Stimulated activated naive CD8-positive, alpha-beta T cell treated with anti-CD3 and anti-CD28 coated beads, Interleukin-15, Interleukin-2, amounts not matched to agents 100 ng/mL and 50 ng/mL, for 24 hours (primary cell): ENCODE data around the gene OR2G6.
"Not testable (repeated sequence)": the region's sequence is repeated elsewhere in the genome, so short reads cannot be mapped to it uniquely, and the experiment has no call there.

Experiments
- H3K27ac Mint-ChIP-seq: one replicate; pipeline ENCODE4 v1.8.0; 2021; ENCODE audit warnings: mild to moderate bottlenecking, mixed read lengths
- H3K27me3 Mint-ChIP-seq: one replicate; pipeline ENCODE4 v1.8.0; 2021; ENCODE audit warnings: mixed read lengths
- H3K36me3 Mint-ChIP-seq: one replicate; pipeline ENCODE4 v1.8.0; 2021; ENCODE audit warnings: low read depth, mixed read lengths
- H3K4me1 Mint-ChIP-seq: one replicate; pipeline ENCODE4 v1.8.0; 2021; ENCODE audit warnings: low read depth, mixed read lengths
- H3K4me3 Mint-ChIP-seq: one replicate; pipeline ENCODE4 v1.8.0; 2021; ENCODE audit warnings: mild to moderate bottlenecking, mixed read lengths
- H3K9me3 Mint-ChIP-seq: one replicate; pipeline ENCODE4 v1.8.0; 2021; ENCODE audit warnings: mixed read lengths

The OR2G6 gene

DNA sequence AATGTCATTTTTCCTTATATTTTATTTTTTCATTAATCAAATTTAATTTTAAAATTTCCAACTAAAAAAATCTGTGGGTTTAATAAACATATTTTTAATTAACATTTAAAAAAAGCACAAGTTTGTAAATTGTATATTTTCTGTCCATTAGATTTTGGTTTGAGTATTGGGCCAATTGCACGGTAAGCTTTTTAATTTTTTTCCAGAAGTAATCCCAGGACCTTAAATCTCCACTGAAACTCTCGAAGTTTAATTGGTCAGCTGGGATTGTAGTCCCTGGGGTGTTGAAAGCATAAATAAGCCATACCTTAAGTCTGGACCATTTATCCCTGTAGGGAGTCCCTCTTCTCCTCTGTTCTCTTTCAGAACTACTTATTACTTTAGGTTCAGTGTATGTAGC lies at the start of gene OR2G6:
Gene OR2G6 (plus strand): TSS at position 301 of the 400 bp plus-strand sequence. CDS start 13,574 bp downstream, outside the sequence.
- H3K36me3 Mint-ChIP-seq, H3K4me3 Mint-ChIP-seq, H3K4me1 Mint-ChIP-seq, H3K27me3 Mint-ChIP-seq, H3K27ac Mint-ChIP-seq, H3K9me3 Mint-ChIP-seq: not testable (repeated sequence)

DNA sequence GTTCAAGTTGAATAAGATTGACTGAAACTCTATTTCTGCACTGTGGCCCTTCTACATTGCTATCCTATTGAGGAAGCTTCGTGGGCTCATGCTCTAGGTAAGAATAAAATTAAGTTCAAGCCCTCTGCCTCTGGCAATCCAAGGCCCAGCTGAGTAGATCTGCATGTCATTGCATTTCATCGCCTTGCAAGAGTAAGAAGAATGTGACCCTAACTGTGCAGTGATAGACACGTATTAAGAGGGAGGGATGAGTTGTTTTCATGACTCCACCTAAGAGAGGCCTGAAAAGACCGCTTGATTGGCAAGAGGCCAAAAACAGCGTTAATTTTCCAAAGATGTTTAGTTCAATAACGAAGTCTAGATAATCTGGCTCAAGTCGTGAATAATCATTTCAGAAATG lies 48.8 kb upstream of the OR2G6 start:
- H3K4me1 Mint-ChIP-seq, H3K4me3 Mint-ChIP-seq, H3K27ac Mint-ChIP-seq, H3K36me3 Mint-ChIP-seq, H3K27me3 Mint-ChIP-seq: not testable (repeated sequence)
- H3K9me3 Mint-ChIP-seq: peaks cover 13% of the 10 kb centered on the region

DNA sequence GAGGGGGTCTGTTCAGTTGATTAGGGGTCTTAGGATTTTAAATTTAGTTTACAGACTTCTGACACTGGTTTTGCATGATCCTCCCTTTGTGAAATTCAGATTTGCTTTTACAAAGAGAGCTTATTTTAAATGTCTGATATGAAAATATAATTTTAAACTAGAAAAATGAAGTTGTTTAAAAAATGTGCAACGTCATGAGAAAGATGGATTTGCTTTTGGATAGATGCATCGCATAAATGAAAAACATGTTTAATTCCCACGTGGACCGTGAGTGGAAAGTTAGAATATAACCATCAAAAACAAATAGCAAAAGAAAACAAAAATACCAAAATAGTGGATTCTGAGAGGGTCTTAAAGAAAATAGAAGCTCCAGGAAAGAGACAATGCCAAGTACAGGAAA lies 36.7 kb upstream of the OR2G6 start:
- no peak overlapping the region for H3K4me3 Mint-ChIP-seq
- no peaks in the 10 kb centered on the region for H3K27me3 Mint-ChIP-seq
- H3K4me1 Mint-ChIP-seq: no peaks in the 10 kb centered on the region
- peaks cover 8% of the 10 kb centered on the region for H3K36me3 Mint-ChIP-seq
- H3K9me3 Mint-ChIP-seq: peaks cover 15% of the 10 kb centered on the region
- H3K27ac Mint-ChIP-seq: no peak overlapping the region

DNA sequence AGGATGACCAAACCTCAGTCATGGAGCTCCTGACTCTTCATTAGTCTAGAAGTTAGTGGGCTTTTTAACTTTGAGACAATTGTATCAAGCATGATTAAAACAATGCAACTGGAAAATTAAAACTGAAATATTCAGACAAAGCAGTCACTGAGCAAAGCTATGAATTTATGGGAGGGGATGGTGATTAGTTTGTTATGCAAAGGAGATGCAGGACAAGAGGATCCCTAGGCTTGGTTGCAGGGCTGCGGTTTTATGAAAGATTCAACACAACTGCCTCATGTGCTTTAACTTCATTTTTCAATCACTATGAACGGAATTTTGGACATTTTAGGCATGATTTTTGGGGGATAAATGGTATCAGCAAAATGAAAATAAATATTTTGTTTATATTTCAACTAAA lies 35.8 kb upstream of the OR2G6 start:
- H3K27me3 Mint-ChIP-seq, H3K4me3 Mint-ChIP-seq, H3K36me3 Mint-ChIP-seq, H3K27ac Mint-ChIP-seq, H3K4me1 Mint-ChIP-seq: not testable (repeated sequence)
- H3K9me3 Mint-ChIP-seq: peaks cover 10% of the 10 kb centered on the region

DNA sequence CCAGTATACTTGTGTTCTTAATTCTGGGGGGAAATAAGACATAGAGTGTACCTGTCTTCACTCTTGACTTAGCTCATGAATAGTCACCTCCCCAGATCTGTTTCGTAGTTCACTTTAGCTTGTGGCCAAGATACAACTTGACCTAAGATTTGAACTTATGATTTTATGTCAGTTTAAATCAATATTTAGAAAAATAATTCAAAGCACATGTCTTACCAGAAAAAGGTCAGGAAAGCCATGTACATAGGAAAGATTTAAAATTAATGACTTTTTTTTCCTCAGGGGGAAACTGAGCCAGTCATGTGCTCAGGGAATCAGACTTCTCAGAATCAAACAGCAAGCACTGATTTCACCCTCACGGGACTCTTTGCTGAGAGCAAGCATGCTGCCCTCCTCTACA lies 34.8 kb upstream of the OR2G6 start, which contains the start of gene OR2T3:
Gene OR2T3 (plus strand): TSS at position 301 of the 400 bp plus-strand sequence. CDS start 0 bp downstream, at position 301.
- not testable (repeated sequence) for H3K4me3 Mint-ChIP-seq, H3K9me3 Mint-ChIP-seq, H3K27ac Mint-ChIP-seq, H3K27me3 Mint-ChIP-seq, H3K36me3 Mint-ChIP-seq, H3K4me1 Mint-ChIP-seq

DNA sequence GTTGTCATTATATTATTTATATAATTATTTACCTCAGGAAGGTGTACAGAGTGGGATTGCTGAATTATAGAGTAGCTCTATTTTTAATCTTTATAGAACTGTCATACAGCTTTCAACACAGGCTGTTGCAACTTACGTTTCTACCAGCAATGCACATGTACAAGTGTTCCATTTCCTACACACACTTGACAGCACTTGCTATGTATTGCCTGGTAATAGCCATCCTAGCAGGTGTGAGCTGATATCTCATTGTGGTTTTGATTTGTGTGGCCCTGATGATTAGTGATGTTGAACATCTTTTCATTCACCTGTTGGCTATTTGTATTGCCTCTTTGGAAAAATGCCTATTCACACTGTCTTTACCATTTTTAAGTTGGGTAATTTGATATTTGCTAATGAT lies 32.2 kb upstream of the OR2G6 start:
- not testable (repeated sequence) for H3K27ac Mint-ChIP-seq, H3K9me3 Mint-ChIP-seq, H3K4me1 Mint-ChIP-seq, H3K4me3 Mint-ChIP-seq, H3K27me3 Mint-ChIP-seq, H3K36me3 Mint-ChIP-seq

DNA sequence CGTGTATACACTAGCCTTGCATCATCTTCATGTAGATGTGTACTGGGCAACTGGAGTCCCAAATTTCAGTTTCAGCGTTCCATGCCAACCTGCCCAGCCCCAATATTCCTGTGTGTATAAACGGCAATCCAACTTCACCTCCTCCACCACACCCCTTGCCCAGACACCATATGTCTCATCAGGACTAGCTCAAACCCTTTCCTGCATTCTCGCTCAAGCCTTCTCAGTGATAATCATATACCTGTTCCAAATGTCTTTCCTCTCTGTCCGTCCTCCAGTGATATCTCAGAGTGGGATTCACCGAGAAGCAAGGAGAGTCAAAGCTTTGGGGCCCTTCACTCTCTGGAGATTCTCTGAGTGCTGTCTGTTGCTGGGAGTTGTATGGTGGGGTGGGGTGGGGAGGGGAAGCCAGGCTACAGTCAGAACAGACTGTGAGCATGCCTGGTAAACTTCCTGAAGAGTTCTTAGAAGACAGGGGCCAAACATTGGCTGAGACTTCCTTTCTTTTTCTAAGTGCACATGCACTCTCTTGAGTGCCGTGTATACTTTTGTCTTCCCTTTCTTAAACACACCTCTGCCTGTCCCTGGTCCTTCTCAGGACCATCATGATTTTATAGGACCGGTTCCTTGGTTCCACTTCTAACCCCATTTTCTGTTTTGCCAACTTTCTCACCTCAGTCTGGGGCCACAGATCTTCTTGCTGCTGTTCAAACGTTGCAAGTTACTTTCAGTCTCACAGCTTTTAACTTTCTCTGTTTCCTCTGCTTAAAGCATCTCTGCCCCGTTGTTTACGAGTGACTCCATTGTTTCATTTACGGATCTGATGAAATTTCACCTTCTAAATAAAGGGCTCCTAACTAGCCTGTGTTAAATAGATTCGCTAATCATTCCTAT lies 25.9 kb upstream of the OR2G6 start:
- H3K9me3 Mint-ChIP-seq, H3K36me3 Mint-ChIP-seq, H3K27me3 Mint-ChIP-seq: not testable (repeated sequence)
- peak overlapping the region; percentile 93 for H3K27ac Mint-ChIP-seq
- peak overlapping the region; percentile 82 for H3K4me3 Mint-ChIP-seq
- H3K4me1 Mint-ChIP-seq: peaks cover 13% of the 10 kb centered on the region

DNA sequence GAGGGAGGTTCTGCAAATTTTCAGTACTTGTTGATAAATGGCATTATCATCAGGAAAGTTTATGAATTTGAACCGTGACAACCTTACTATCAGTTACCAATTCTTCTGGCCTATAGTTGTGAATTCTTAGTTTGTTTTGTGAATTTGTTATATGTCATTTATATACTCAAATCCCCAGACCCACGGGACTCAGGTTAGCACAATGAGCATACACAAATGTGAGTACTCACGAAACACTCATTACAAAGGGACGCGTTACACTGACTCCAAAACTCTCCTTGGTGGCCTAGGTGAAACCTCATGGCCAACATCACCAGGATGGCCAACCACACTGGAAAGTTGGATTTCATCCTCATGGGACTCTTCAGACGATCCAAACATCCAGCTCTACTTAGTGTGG lies 19.6 kb upstream of the OR2G6 start, which contains the start of gene OR2T5:
Gene OR2T5 (plus strand): TSS at position 301 of the 400 bp plus-strand sequence. CDS start 0 bp downstream, at position 301.
- not testable (repeated sequence) for H3K9me3 Mint-ChIP-seq, H3K27me3 Mint-ChIP-seq, H3K36me3 Mint-ChIP-seq, H3K27ac Mint-ChIP-seq, H3K4me3 Mint-ChIP-seq, H3K4me1 Mint-ChIP-seq

DNA sequence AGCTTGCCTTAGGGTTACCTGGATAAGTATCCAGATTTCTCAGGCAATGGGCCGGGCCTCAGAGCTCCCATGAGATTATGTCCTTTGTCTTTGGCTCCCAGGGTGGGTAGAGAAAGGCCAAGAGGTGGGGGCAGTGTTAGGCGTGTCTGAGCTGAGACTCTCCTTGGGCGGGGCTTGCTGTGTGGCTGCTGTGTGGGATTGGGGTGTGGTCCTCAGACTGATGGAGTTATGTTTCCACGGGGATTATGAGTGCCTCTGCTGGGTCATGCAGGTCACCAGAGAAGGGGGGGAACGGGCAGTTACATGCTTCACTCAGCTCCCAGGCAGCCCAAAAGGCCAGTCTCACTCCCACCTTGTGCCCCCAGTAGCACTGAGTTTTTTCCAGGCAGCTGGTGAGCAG lies 11.2 kb upstream of the OR2G6 start:
- not testable (repeated sequence) for H3K27me3 Mint-ChIP-seq

DNA sequence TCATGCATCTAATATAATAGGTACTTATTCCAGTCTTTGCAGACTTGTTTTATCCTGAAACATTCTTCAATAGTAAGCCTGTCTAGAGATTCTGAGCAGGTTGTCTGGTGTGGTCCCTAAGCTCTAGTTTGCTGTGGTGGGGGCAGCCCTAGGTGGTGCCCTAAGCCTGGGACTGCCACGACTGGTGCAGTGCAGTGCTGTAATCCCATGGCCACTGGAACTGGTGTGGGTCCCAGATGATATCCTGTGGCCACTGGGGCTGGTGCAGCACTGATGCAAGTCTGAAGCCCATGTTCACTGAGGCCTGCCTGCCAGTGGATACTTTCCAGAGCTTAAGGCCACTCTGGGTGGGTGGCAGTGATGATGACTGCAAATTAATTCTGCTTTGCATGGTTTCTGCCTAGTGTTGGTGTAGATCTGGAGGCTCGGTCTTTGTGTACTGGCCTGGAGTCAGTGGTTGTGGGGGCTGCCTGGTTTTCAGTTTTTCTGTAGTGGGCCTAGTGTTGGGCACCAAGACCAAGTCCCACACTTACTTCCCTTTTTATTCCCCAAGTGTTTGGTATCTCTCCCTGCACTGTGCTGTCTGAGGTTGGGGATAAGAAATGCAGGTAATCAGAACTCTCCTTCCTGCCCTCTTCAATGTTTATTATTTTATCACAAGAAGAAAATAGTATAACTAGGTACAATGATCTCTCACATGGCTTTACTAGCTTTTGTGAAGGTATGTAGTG lies 7.4 kb upstream of the OR2G6 start:
- not testable (repeated sequence) for H3K9me3 Mint-ChIP-seq, H3K4me3 Mint-ChIP-seq, H3K36me3 Mint-ChIP-seq, H3K27ac Mint-ChIP-seq, H3K4me1 Mint-ChIP-seq, H3K27me3 Mint-ChIP-seq

More for the DNA sequence above, 11.2 kb upstream of the OR2G6 start:
- H3K36me3 Mint-ChIP-seq, H3K9me3 Mint-ChIP-seq, H3K4me3 Mint-ChIP-seq, H3K4me1 Mint-ChIP-seq, H3K27ac Mint-ChIP-seq: not testable (repeated sequence)

DNA sequence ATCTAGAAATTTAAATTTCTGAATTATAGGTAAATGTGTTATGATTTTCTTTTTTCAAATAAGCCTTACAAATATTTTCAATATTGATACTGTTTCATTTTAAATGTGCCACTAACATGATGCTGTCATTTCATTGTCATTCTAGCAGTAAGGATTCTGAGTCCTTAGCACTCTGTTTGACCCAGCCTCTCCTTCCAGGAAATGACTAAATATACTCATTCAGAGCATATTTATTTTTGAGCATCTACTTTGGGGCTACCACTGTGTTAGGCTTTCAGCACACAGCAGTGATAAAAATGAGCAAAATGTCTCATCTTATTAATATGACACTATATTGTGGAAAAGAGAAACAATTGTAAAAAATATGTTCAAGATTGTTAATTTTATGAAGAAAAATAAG lies 2.3 kb downstream of the OR2G6 start:
- not testable (repeated sequence) for H3K4me3 Mint-ChIP-seq, H3K27ac Mint-ChIP-seq, H3K4me1 Mint-ChIP-seq, H3K36me3 Mint-ChIP-seq, H3K9me3 Mint-ChIP-seq, H3K27me3 Mint-ChIP-seq

DNA sequence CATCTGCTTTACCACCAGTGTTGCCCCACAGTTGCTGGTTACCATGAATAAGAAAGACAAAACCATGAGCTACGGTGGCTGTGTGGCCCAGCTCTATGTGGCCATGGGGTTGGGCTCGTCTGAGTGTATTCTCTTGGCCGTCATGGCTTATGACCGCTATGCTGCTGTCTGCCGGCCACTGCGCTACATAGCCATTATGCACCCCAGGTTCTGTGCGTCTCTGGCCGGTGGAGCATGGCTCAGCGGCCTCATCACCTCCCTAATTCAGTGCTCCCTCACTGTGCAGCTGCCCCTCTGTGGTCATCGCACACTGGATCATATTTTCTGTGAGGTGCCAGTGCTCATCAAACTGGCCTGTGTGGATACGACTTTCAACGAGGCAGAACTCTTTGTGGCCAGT lies 14.0 kb downstream of the OR2G6 start:
- H3K36me3 Mint-ChIP-seq: no peaks in the 10 kb centered on the region
- no peaks in the 10 kb centered on the region for H3K4me1 Mint-ChIP-seq
- no peak overlapping the region for H3K4me3 Mint-ChIP-seq
- no peaks in the 10 kb centered on the region for H3K27me3 Mint-ChIP-seq
- no peaks in the 10 kb centered on the region for H3K9me3 Mint-ChIP-seq
- no peak overlapping the region for H3K27ac Mint-ChIP-seq

DNA sequence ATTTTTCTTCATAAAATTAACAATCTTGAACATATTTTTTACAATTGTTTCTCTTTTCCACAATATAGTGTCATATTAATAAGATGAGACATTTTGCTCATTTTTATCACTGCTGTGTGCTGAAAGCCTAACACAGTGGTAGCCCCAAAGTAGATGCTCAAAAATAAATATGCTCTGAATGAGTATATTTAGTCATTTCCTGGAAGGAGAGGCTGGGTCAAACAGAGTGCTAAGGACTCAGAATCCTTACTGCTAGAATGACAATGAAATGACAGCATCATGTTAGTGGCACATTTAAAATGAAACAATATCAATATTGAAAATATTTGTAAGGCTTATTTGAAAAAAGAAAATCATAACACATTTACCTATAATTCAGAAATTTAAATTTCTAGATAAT lies 29.6 kb downstream of the OR2G6 start:
- not testable (repeated sequence) for H3K27ac Mint-ChIP-seq, H3K9me3 Mint-ChIP-seq, H3K4me1 Mint-ChIP-seq, H3K4me3 Mint-ChIP-seq, H3K27me3 Mint-ChIP-seq, H3K36me3 Mint-ChIP-seq

DNA sequence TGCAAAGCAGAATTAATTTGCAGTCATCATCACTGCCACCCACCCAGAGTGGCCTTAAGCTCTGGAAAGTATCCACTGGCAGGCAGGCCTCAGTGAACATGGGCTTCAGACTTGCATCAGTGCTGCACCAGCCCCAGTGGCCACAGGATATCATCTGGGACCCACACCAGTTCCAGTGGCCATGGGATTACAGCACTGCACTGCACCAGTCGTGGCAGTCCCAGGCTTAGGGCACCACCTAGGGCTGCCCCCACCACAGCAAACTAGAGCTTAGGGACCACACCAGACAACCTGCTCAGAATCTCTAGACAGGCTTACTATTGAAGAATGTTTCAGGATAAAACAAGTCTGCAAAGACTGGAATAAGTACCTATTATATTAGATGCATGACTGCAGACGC lies 39.5 kb downstream of the OR2G6 start:
- H3K4me1 Mint-ChIP-seq, H3K9me3 Mint-ChIP-seq, H3K27ac Mint-ChIP-seq, H3K27me3 Mint-ChIP-seq, H3K36me3 Mint-ChIP-seq, H3K4me3 Mint-ChIP-seq: not testable (repeated sequence)

DNA sequence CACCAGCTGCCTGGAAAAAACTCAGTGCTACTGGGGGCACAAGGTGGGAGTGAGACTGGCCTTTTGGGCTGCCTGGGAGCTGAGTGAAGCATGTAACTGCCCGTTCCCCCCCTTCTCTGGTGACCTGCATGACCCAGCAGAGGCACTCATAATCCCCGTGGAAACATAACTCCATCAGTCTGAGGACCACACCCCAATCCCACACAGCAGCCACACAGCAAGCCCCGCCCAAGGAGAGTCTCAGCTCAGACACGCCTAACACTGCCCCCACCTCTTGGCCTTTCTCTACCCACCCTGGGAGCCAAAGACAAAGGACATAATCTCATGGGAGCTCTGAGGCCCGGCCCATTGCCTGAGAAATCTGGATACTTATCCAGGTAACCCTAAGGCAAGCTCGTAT lies 43.2 kb downstream of the OR2G6 start:
- H3K36me3 Mint-ChIP-seq, H3K4me3 Mint-ChIP-seq, H3K27ac Mint-ChIP-seq, H3K9me3 Mint-ChIP-seq, H3K27me3 Mint-ChIP-seq, H3K4me1 Mint-ChIP-seq: not testable (repeated sequence)

DNA sequence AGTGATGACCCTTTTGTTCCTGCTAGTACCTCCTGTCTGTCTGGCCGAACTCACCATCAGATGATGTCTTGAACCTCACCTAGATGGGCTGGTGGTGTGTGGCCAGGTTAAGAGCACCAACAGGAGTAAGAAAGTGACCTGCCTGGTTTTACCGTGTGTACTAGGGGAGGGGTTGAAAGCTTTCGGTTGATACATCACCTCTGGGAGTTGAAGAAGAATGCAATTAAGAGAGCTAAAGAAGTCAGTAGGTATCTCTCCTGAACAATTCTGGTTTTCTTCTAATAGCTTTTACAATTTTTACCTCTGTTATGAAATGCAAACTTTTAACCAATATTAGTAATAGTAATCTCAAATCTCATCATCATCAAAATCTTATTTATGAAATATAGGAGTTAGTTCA lies 54.8 kb downstream of the OR2G6 start, which contains the start of gene OR2T29:
Gene OR2T29 (minus strand): TSS at position 101 of the 400 bp plus-strand sequence. CDS start 3,281 bp downstream, outside the sequence.
- not testable (repeated sequence) for H3K27ac Mint-ChIP-seq, H3K36me3 Mint-ChIP-seq, H3K9me3 Mint-ChIP-seq, H3K4me3 Mint-ChIP-seq, H3K27me3 Mint-ChIP-seq
- H3K4me1 Mint-ChIP-seq: peaks cover 12% of the 10 kb centered on the region
